NT2/D1 (cell line): ENCODE measurements around the gene DNAJC6.

Source experiments
- YY1 ChIP-seq: IDR thresholded peaks from 2 replicates; pipeline ENCODE4 v1.6.1; 2011; ENCODE audit not compliant: insufficient read length, insufficient read depth
- ZNF274 ChIP-seq: IDR thresholded peaks from 2 replicates; pipeline ENCODE4 v1.6.1; 2011; ENCODE audit warnings: mild to moderate bottlenecking, low read depth, low read length

DNA sequence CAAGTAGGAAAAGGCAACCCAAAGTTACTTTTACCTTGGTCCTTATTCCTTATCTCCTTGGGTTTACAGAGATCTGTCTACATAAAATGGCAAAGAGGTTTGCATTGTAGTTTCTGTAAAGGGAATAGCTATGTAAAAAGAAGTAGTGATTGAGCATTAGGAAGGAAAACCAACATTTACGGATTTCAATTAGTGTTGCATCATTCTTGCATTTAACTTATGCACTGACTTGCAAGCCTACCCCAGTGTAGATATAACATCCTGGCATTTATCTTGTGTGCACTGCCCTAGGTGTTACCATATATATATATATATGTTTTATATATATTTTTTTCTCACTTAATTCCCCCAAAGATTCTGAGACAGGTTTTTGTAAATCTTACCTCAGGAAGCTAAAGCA, 107.4 kb downstream of the DNAJC6 start:
- TF ChIP-seq ZNF274 (no peak), YY1 (no peak)
